K562 (cell line): ENCODE measurements around the gene RGMA. TPM values are rescaled to one million over a fixed set of nuclear protein-coding genes. Genes with fewer than 3 reads are reported as not detected.

Source experiments
- ARID2 ChIP-seq: fragments of 450-650 bp; IDR thresholded peaks from 2 replicates; pipeline ENCODE4 v1.6.1; 2017; ENCODE audit warnings: antibody characterized with exemption, mild to moderate bottlenecking
- CBX1 ChIP-seq: sonication (generic); IDR thresholded peaks from 2 replicates; pipeline ENCODE4 v1.6.1; 2016; ENCODE audit warnings: antibody characterized with exemption, low read depth, mild to moderate bottlenecking
- CTCFL ChIP-seq: IDR thresholded peaks from 2 replicates; pipeline ENCODE4 v1.6.1; 2011; ENCODE audit warnings: borderline replicate concordance, low read depth, mild to moderate bottlenecking, moderate library complexity, low read length; ENCODE audit not compliant: insufficient read depth, poor library complexity, severe bottlenecking
- FOXK2 ChIP-seq, 2 experiments: fragments of 450-650 bp; IDR thresholded peaks in 1 of 2; conservative IDR thresholded peaks in 1 of 2; 2 replicates each; pipeline ENCODE4 v1.6.1; 2016; ENCODE audit warnings: low read depth in 2 of 2, mild to moderate bottlenecking in 1 of 2
- HMG20B ChIP-seq: fragments of 250-450 bp; sonication (Bioruptor Pico); IDR thresholded peaks from 2 replicates; pipeline ENCODE4 v1.5.0; 2021; ENCODE audit warnings: mild to moderate bottlenecking
- MCM3 ChIP-seq: fragments of 450-650 bp; IDR thresholded peaks from 2 replicates; pipeline ENCODE4 v1.6.1; 2016
- MTA3 ChIP-seq: fragments of 450-650 bp; formaldehyde crosslinking; IDR thresholded peaks from 2 replicates; pipeline ENCODE4 v1.6.1; 2017; ENCODE audit warnings: mild to moderate bottlenecking, borderline replicate concordance
- MYBL2 ChIP-seq, 2 experiments: fragments of 450-650 bp in 1 of 2; sonication (generic) in 1 of 2; formaldehyde crosslinking in 1 of 2; IDR thresholded peaks; 2 replicates each; pipeline versions ENCODE4 v1.6.1 to v1.8.1; 2017 to 2022; ENCODE audit warnings: borderline replicate concordance in 1 of 2, inconsistent platforms in 1 of 2, low read depth in 1 of 2, mild to moderate bottlenecking in 1 of 2, missing genetic modification reagents in 1 of 2, moderate library complexity in 1 of 2
- PRDM10 ChIP-seq: fragments of 450-650 bp; IDR thresholded peaks from 2 replicates; pipeline ENCODE4 v1.6.1; 2018; ENCODE audit not compliant: partially characterized antibody
- SAP30 ChIP-seq: fragments of 200-600 bp; sonication (generic); IDR thresholded peaks from 2 replicates; pipeline ENCODE4 v1.6.1; 2012; ENCODE audit warnings: borderline replicate concordance, low read depth, mild to moderate bottlenecking, moderate library complexity, low read length, control low read depth, inconsistent platforms; ENCODE audit not compliant: insufficient read depth, poor library complexity, severe bottlenecking
- SNIP1 ChIP-seq: fragments of 450-650 bp; IDR thresholded peaks from 2 replicates; pipeline ENCODE4 v1.7.1; 2017; ENCODE audit warnings: low read depth, mild to moderate bottlenecking
- TFAP4 ChIP-seq: sonication (generic); formaldehyde crosslinking; IDR thresholded peaks from 2 replicates; pipeline ENCODE4 v1.8.0; 2022; ENCODE audit warnings: missing genetic modification reagents, mild to moderate bottlenecking, moderate library complexity, borderline replicate concordance
- ZNF134 ChIP-seq: fragments of 250-450 bp; sonication (Bioruptor Pico); conservative IDR thresholded peaks from 2 replicates; pipeline ENCODE4 v1.4.0; 2020
- ZNF217 ChIP-seq: sonication (generic); formaldehyde crosslinking; IDR thresholded peaks from 2 replicates; pipeline ENCODE4 v1.8.0; 2022; ENCODE audit warnings: mild to moderate bottlenecking, missing genetic modification reagents
- ZNF639 ChIP-seq, 2 experiments: fragments of 200-800 bp in 1 of 2; sonication (Bioruptor generic) in 1 of 2; sonication (generic) in 1 of 2; formaldehyde crosslinking in 1 of 2; IDR thresholded peaks in 1 of 2; conservative IDR thresholded peaks in 1 of 2; 2 replicates each; pipeline versions ENCODE4 v1.5.0 to v1.6.1; 2016 to 2020; ENCODE audit warnings: missing compliant biosample characterization in 1 of 2, missing genetic modification characterization in 1 of 2, missing genetic modification reagents in 1 of 2
- polyA plus RNA-seq, 8 experiments: library from polyadenylated mRNA; depleted of rRNA in 4 of 8; stranded (reverse) in 5 of 8; unstranded in 3 of 8; fragments of >200 nt; fragmentation: Nextera tagmentation in 2 of 8; fragmentation: Illumina TruSeq in 1 of 8; extraction: Ambion mirVana in 2 of 8; extraction: Trizol in 1 of 8; gene quantifications; 2 replicates each; pipeline versions ENCODE4 v1.2.1 to v1.2.3, GENCODE V29; 2011 to 2014; ENCODE audit warnings: inconsistent platforms in 1 of 8, missing spikeins in 1 of 8
- total RNA-seq, 7 experiments: library from RNA; depleted of rRNA in 6 of 7; stranded (reverse); fragments of >200 nt in 6 of 7; fragmentation: Illumina TruSeq in 2 of 7; extraction: Trizol in 2 of 7; gene quantifications; 2 replicates each; pipeline versions ENCODE4 v1.2.1 to v1.2.3, GENCODE V29; 2011 to 2021; ENCODE audit warnings: low replicate concordance in 1 of 7

RGMA gene
- total and polyA plus RNA-seq, 9 of the 15 experiments (the other 6 are each of a cell fraction or from before 2014, with no cell fraction given), result 0.03 to 0.05 (median 0.03) TPM; not detected in 6

GRCh38 chr15:93035953-93036810, 52.8 kb downstream of the RGMA start (continued):
- TF ChIP-seq CTCFL, result peak; percentile 25
- TF ChIP-seq ARID2, result no peak
- no peak for TF ChIP-seq ZNF217
- TF ChIP-seq MYBL2 (IDR thresholded peaks at IDR 0.05; ENCODE audit: low read depth), result no peak
- TF ChIP-seq MYBL2 (CRISPR knock-in tag; IDR thresholded peaks at IDR 0.05; ENCODE audit: borderline replicate concordance), result no peak
- no peak for TF ChIP-seq SAP30
- no peak for TF ChIP-seq ZNF639 (CRISPR knock-in tag; conservative IDR thresholded peaks at IDR 0.05 in 1 of 2, IDR thresholded peaks at IDR 0.05 in 1 of 2)
- peak; percentile 33; the same call in 1 of the 2 replicates for TF ChIP-seq MTA3
- TF ChIP-seq FOXK2 (conservative IDR thresholded peaks at IDR 0.05 in 1 of 2, IDR thresholded peaks at IDR 0.05 in 1 of 2; ENCODE audit: low read depth in 2 of 2), result peak in 1 of 2 experiments; percentile 54; a peak in 1 of 4 replicates
- TF ChIP-seq CBX1, result no peak
- TF ChIP-seq ZNF134 (CRISPR knock-in tag), result no peak
- TF ChIP-seq TFAP4 (CRISPR knock-in tag), result peak; percentile 77
- TF ChIP-seq HMG20B, result no peak
- TF ChIP-seq SNIP1, result no peak
- TF ChIP-seq MCM3, result no peak
- no peak for TF ChIP-seq PRDM10
